SK-N-SH (cell line): ENCODE data around the gene MYRF.

Experiments
- MXI1 ChIP-seq: IDR thresholded peaks from 2 replicates; pipeline ENCODE4 v1.6.1; 2012; ENCODE audit warnings: mild to moderate bottlenecking, low read depth, low read length, improper control_type of control experiment
- USF1 ChIP-seq: IDR thresholded peaks from 2 replicates; pipeline ENCODE4 v1.4.0; 2012; ENCODE audit warnings: low read depth, borderline replicate concordance

- TF ChIP-seq USF1 (no peak), MXI1 (no peak)
Measured at GRCh38 chr11:61762798-61763197, 10.4 kb downstream of the MYRF start.
